Measurements from ENCODE around the gene CBX8. TPM values are rescaled to one million over a fixed set of nuclear protein-coding genes. Genes with fewer than 3 reads are reported as not detected.
A peak's percentile ranks its signal among the peaks of the same experiment; 100 is the strongest.

CBX8 gene
- total and polyA plus RNA-seq, 2 of the 8 experiments (the other 6 are each of a cell fraction or from before 2014, with no cell fraction given) = 0.09 to 2.1 TPM

DNA sequence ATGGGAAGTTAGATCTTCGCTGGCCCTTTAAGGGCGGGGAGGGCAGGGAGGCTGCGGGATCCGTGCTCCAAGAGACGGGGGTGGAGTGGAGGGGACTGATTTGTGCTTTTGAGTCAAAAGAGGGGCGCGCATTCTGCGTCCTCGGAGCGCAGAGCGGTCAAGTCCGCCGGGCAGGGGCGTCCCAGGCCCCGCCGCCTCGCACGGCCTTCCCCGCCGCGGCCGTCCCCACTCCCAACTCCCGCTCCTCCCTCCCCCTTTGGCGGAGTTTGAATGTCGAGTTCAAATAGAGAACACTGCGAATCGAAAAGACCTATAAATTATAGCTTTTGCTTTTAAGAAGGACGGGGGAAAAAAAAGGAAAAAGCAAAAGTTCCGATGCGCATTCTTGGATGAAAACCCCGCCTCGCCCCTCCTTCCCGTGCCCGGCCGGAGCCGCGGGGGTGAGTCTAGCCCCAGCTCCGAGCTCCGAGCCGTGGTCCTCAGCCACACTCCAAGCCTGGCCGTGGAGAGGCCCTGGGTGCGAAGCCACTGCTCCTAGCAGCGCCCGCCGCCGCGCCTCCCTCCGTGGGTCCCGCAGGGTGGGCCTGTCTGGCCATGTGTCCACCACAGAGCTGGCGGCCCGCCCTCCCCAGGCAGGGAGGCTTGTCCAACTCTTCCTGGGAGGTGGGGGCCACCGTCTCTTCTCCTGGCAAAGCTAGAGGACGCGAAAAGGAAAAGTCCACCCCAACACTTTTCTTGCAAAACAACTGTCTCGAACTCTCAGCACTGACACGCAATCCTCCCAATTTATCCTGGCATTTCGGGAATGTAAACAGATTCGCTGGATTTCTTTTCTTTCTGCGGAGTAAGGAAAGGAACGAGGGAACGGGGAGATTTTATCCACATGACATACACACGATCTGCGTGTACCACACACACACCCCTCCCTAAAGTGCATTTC, 3.6 kb downstream of the CBX8 start (continued):
- TF ChIP-seq NRF1 (IDR thresholded peaks at IDR 0.05; ENCODE audit: low read depth, low read length) = no peak
- no peak for TF ChIP-seq CEBPB (IDR thresholded peaks at IDR 0.05; ENCODE audit: low read depth, low read length)
- TF ChIP-seq EZH2 (IDR thresholded peaks at IDR 0.05; ENCODE audit: low read depth, low read length, severe bottlenecking) = peak; percentile 95
- no peak for TF ChIP-seq RAD21 (IDR thresholded peaks at IDR 0.05 in 1 of 2, conservative IDR thresholded peaks at IDR 0.05 in 1 of 2; ENCODE audit: low read depth in 2 of 2, low read length in 2 of 2)
- no peak for TF ChIP-seq EP300 (IDR thresholded peaks at IDR 0.05; ENCODE audit: borderline replicate concordance in 1 of 2, low read depth in 2 of 2, low read length in 2 of 2)
- peak; percentile 95 for TF ChIP-seq SUZ12 (IDR thresholded peaks at IDR 0.05; ENCODE audit: low read length)
- TF ChIP-seq BACH1 (IDR thresholded peaks at IDR 0.05; ENCODE audit: low read length) = 0 out of 2 replicates have a peak, but pooled peaks have one; percentile 12
- no peak for TF ChIP-seq MAFK (IDR thresholded peaks at IDR 0.05; ENCODE audit: low read depth, low read length)
- TF ChIP-seq SIX5 (IDR thresholded peaks at IDR 0.05; ENCODE audit: low read depth, low read length) = no peak
- no peak for TF ChIP-seq SIRT6 (IDR thresholded peaks at IDR 0.05; ENCODE audit: low read length)

All from H1 (cell line).